ENCODE results near the gene GRIK4. TPM values are rescaled to one million over a fixed set of nuclear protein-coding genes. Genes with fewer than 3 reads are reported as not detected.

GRIK4 gene
- polyA plus RNA-seq, 2 donors: 0.09 to 0.12 TPM

GRCh38 chr11:120903686-120904085 lies 392.1 kb downstream of the GRIK4 start:
- Histone ChIP-seq H3K36me3 (ENCODE audit: control insufficient read depth in 2 of 2, insufficient read depth in 2 of 2, low read length in 1 of 2) (no peaks in the 10 kb centered on the region), H3K4me1 (ENCODE audit: control insufficient read depth in 2 of 2, insufficient read depth in 2 of 2, low read length in 1 of 2) (peaks cover 5 to 28% of the 10 kb centered on the region in 2 donors), H3K27me3 (ENCODE audit: control insufficient read depth in 1 of 2, insufficient read depth in 2 of 2, low read length in 2 of 2) (no peaks in the 10 kb centered on the region), H3K9me3 (ENCODE audit: control insufficient read depth in 2 of 2, insufficient read depth in 1 of 2, low read depth in 1 of 2, low read length in 1 of 2) (peaks cover 0 to 2% of the 10 kb centered on the region in 2 donors), H3K27ac (ENCODE audit: low read depth in 2 of 2, low read length in 1 of 2) (peak overlapping the region in 1 of 2 donors; percentile 82), H3K4me3 (ENCODE audit: low read depth in 1 of 2, low read length in 2 of 2) (no peak overlapping the region)
- WGBS, 2 donors: 41 to 51% methylated on average over 9 of the region's 9 CpGs

GRCh38 chr11:120904116-120904515 lies 392.6 kb downstream of the GRIK4 start:
- Histone ChIP-seq H3K27ac (ENCODE audit: low read depth in 2 of 2, low read length in 1 of 2) (peak overlapping the region in 1 of 2 donors; percentile 82), H3K4me3 (ENCODE audit: low read depth in 1 of 2, low read length in 2 of 2) (no peak overlapping the region), H3K9me3 (ENCODE audit: control insufficient read depth in 2 of 2, insufficient read depth in 1 of 2, low read depth in 1 of 2, low read length in 1 of 2) (peaks cover 0 to 2% of the 10 kb centered on the region in 2 donors), H3K36me3 (ENCODE audit: control insufficient read depth in 2 of 2, insufficient read depth in 2 of 2, low read length in 1 of 2) (no peaks in the 10 kb centered on the region), H3K27me3 (ENCODE audit: control insufficient read depth in 1 of 2, insufficient read depth in 2 of 2, low read length in 2 of 2) (no peaks in the 10 kb centered on the region), H3K4me1 (ENCODE audit: control insufficient read depth in 2 of 2, insufficient read depth in 2 of 2, low read length in 1 of 2) (peaks cover 5 to 31% of the 10 kb centered on the region in 2 donors)
- 50 to 54% methylated on average over 4 of the region's 4 CpGs for WGBS, 2 donors

GRCh38 chr11:120906766-120907165 lies 395.2 kb downstream of the GRIK4 start:
- H3K4me3 ChIP-seq (ENCODE audit: low read depth in 1 of 2, low read length in 2 of 2): no peak overlapping the region
- H3K4me1 ChIP-seq (ENCODE audit: control insufficient read depth in 2 of 2, insufficient read depth in 2 of 2, low read length in 1 of 2): peaks cover 5 to 34% of the 10 kb centered on the region in 2 donors
- H3K36me3 ChIP-seq (ENCODE audit: control insufficient read depth in 2 of 2, insufficient read depth in 2 of 2, low read length in 1 of 2): no peaks in the 10 kb centered on the region
- no peaks in the 10 kb centered on the region for H3K27me3 ChIP-seq (ENCODE audit: control insufficient read depth in 1 of 2, insufficient read depth in 2 of 2, low read length in 2 of 2)
- no peaks in the 10 kb centered on the region for H3K9me3 ChIP-seq (ENCODE audit: control insufficient read depth in 2 of 2, insufficient read depth in 1 of 2, low read depth in 1 of 2, low read length in 1 of 2)
- WGBS, 2 donors: 82 to 87% methylated on average over 10 of the region's 10 CpGs
- H3K27ac ChIP-seq (ENCODE audit: low read depth in 2 of 2, low read length in 1 of 2): peak overlapping the region in 1 of 2 donors; percentile 33

GRCh38 chr11:120907971-120908370 lies 396.4 kb downstream of the GRIK4 start:
- H3K27ac ChIP-seq (ENCODE audit: low read depth in 2 of 2, low read length in 1 of 2): peak overlapping the region in 1 of 2 donors; percentile 17
- no peaks in the 10 kb centered on the region for H3K36me3 ChIP-seq (ENCODE audit: control insufficient read depth in 2 of 2, insufficient read depth in 2 of 2, low read length in 1 of 2)
- no peaks in the 10 kb centered on the region for H3K9me3 ChIP-seq (ENCODE audit: control insufficient read depth in 2 of 2, insufficient read depth in 1 of 2, low read depth in 1 of 2, low read length in 1 of 2)
- no peak overlapping the region for H3K4me3 ChIP-seq (ENCODE audit: low read depth in 1 of 2, low read length in 2 of 2)
- 72 to 84% methylated on average over 1 of the region's 1 CpG for WGBS, 2 donors
- no peaks in the 10 kb centered on the region for H3K27me3 ChIP-seq (ENCODE audit: control insufficient read depth in 1 of 2, insufficient read depth in 2 of 2, low read length in 2 of 2)
- peaks cover 6 to 31% of the 10 kb centered on the region in 2 donors for H3K4me1 ChIP-seq (ENCODE audit: control insufficient read depth in 2 of 2, insufficient read depth in 2 of 2, low read length in 1 of 2)

- Histone ChIP-seq H3K9me3 (ENCODE audit: control insufficient read depth in 2 of 2, insufficient read depth in 1 of 2, low read depth in 1 of 2, low read length in 1 of 2) (no peaks in the 10 kb centered on the region), H3K4me1 (ENCODE audit: control insufficient read depth in 2 of 2, insufficient read depth in 2 of 2, low read length in 1 of 2) (peaks cover 6 to 27% of the 10 kb centered on the region in 2 donors), H3K4me3 (ENCODE audit: low read depth in 1 of 2, low read length in 2 of 2) (no peak overlapping the region), H3K27me3 (ENCODE audit: control insufficient read depth in 1 of 2, insufficient read depth in 2 of 2, low read length in 2 of 2) (no peaks in the 10 kb centered on the region), H3K27ac (ENCODE audit: low read depth in 2 of 2, low read length in 1 of 2) (peak overlapping the region; percentile 69 to 92), H3K36me3 (ENCODE audit: control insufficient read depth in 2 of 2, insufficient read depth in 2 of 2, low read length in 1 of 2) (no peaks in the 10 kb centered on the region)
- 56 to 68% methylated on average over 9 of the region's 9 CpGs for WGBS, 2 donors
These were observed 397.1 kb downstream of the GRIK4 start for GRCh38 chr11:120908461-120909181.

GRCh38 chr11:120909676-120910416 lies 398.3 kb downstream of the GRIK4 start:
- no peaks in the 10 kb centered on the region for H3K36me3 ChIP-seq (ENCODE audit: control insufficient read depth in 2 of 2, insufficient read depth in 2 of 2, low read length in 1 of 2)
- no peaks in the 10 kb centered on the region for H3K9me3 ChIP-seq (ENCODE audit: control insufficient read depth in 2 of 2, insufficient read depth in 1 of 2, low read depth in 1 of 2, low read length in 1 of 2)
- H3K27ac ChIP-seq (ENCODE audit: low read depth in 2 of 2, low read length in 1 of 2): peak overlapping the region; percentile 45 to 85
- no peak overlapping the region for H3K4me3 ChIP-seq (ENCODE audit: low read depth in 1 of 2, low read length in 2 of 2)
- WGBS, 2 donors: 59 to 62% methylated on average over 5 of the region's 5 CpGs
- no peaks in the 10 kb centered on the region for H3K27me3 ChIP-seq (ENCODE audit: control insufficient read depth in 1 of 2, insufficient read depth in 2 of 2, low read length in 2 of 2)
- peaks cover 5 to 17% of the 10 kb centered on the region in 2 donors for H3K4me1 ChIP-seq (ENCODE audit: control insufficient read depth in 2 of 2, insufficient read depth in 2 of 2, low read length in 1 of 2)

- H3K27ac ChIP-seq (ENCODE audit: low read depth in 2 of 2, low read length in 1 of 2): peak overlapping the region in 1 of 2 donors; percentile 74
- H3K27me3 ChIP-seq (ENCODE audit: control insufficient read depth in 1 of 2, insufficient read depth in 2 of 2, low read length in 2 of 2): no peaks in the 10 kb centered on the region
- 66% methylated on average over 3 of the region's 3 CpGs for WGBS, 2 donors
- no peaks in the 10 kb centered on the region for H3K9me3 ChIP-seq (ENCODE audit: control insufficient read depth in 2 of 2, insufficient read depth in 1 of 2, low read depth in 1 of 2, low read length in 1 of 2)
- H3K36me3 ChIP-seq (ENCODE audit: control insufficient read depth in 2 of 2, insufficient read depth in 2 of 2, low read length in 1 of 2): no peaks in the 10 kb centered on the region
- H3K4me3 ChIP-seq (ENCODE audit: low read depth in 1 of 2, low read length in 2 of 2): no peak overlapping the region
- peaks cover 5 to 10% of the 10 kb centered on the region in 2 donors for H3K4me1 ChIP-seq (ENCODE audit: control insufficient read depth in 2 of 2, insufficient read depth in 2 of 2, low read length in 1 of 2)
These were observed 400.4 kb downstream of the GRIK4 start for GRCh38 chr11:120911943-120912342.

- 52 to 59% methylated on average over 5 of the region's 5 CpGs for WGBS, 2 donors
- H3K4me3 ChIP-seq (ENCODE audit: low read depth in 1 of 2, low read length in 2 of 2): no peak overlapping the region
- H3K27me3 ChIP-seq (ENCODE audit: control insufficient read depth in 1 of 2, insufficient read depth in 2 of 2, low read length in 2 of 2): no peaks in the 10 kb centered on the region
- H3K36me3 ChIP-seq (ENCODE audit: control insufficient read depth in 2 of 2, insufficient read depth in 2 of 2, low read length in 1 of 2): no peaks in the 10 kb centered on the region
- H3K27ac ChIP-seq (ENCODE audit: low read depth in 2 of 2, low read length in 1 of 2): peak overlapping the region in 1 of 2 donors; percentile 74
- peaks cover 5 to 10% of the 10 kb centered on the region in 2 donors for H3K4me1 ChIP-seq (ENCODE audit: control insufficient read depth in 2 of 2, insufficient read depth in 2 of 2, low read length in 1 of 2)
- no peaks in the 10 kb centered on the region for H3K9me3 ChIP-seq (ENCODE audit: control insufficient read depth in 2 of 2, insufficient read depth in 1 of 2, low read depth in 1 of 2, low read length in 1 of 2)
These were observed 401.0 kb downstream of the GRIK4 start for GRCh38 chr11:120912504-120912903.

- Histone ChIP-seq H3K9me3 (ENCODE audit: control insufficient read depth in 2 of 2, insufficient read depth in 1 of 2, low read depth in 1 of 2, low read length in 1 of 2) (no peaks in the 10 kb centered on the region), H3K27me3 (ENCODE audit: control insufficient read depth in 1 of 2, insufficient read depth in 2 of 2, low read length in 2 of 2) (no peaks in the 10 kb centered on the region), H3K4me3 (ENCODE audit: low read depth in 1 of 2, low read length in 2 of 2) (no peak overlapping the region), H3K4me1 (ENCODE audit: control insufficient read depth in 2 of 2, insufficient read depth in 2 of 2, low read length in 1 of 2) (peaks cover 3 to 7% of the 10 kb centered on the region in 2 donors), H3K27ac (ENCODE audit: low read depth in 2 of 2, low read length in 1 of 2) (peak overlapping the region in 1 of 2 donors; percentile 44), H3K36me3 (ENCODE audit: control insufficient read depth in 2 of 2, insufficient read depth in 2 of 2, low read length in 1 of 2) (no peaks in the 10 kb centered on the region)
- 78 to 80% methylated on average over 2 of the region's 2 CpGs for WGBS, 2 donors
These were observed 401.4 kb downstream of the GRIK4 start for GRCh38 chr11:120912915-120913314.
